Measurements from ENCODE around the gene RUNDC1.

DNA sequence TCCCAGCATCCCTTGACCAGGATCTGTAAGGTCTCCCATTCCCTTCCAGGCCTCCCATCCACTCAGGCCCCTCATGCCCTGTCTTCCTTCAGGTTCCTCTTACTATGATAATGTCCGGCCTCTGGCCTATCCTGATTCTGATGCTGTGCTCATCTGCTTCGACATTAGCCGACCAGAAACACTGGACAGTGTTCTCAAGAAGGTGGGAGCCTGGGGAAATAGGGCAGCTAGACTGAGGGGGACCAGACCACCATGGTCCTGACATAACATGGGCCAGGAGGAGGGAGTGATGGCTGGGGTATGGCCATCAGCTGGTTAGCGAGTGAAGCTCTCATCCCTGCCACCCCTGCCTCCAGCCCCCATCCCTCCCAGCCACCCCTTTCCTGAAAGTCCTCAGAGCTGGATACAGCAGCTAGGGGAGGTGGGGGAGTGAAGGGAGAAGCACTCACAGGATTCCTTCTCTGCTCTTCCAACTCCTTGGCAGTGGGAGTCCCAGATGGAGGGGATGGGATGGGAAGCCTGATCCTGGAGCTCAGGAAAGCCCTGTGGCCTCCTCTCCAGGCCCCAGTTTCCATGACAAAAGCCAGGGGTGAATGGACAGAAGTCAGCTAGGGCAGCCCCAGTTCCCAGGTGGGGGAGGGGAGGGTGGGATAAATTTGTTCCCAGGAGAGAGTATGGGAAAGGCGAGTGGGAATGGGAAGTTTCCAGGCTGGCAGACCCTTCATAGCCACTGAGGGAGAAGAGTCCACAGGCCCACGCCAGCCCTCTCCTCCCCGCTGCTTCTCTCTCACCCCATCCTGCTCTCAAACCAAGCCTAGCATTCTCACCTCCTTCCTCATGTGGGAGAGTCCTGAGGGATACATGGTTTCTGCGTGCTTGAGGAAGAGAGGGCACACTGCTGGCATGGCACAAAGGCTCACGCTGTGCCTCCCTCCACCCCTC lies 47.0 kb downstream of the RUNDC1 start:
- TF ChIP-seq, protein P1, sequence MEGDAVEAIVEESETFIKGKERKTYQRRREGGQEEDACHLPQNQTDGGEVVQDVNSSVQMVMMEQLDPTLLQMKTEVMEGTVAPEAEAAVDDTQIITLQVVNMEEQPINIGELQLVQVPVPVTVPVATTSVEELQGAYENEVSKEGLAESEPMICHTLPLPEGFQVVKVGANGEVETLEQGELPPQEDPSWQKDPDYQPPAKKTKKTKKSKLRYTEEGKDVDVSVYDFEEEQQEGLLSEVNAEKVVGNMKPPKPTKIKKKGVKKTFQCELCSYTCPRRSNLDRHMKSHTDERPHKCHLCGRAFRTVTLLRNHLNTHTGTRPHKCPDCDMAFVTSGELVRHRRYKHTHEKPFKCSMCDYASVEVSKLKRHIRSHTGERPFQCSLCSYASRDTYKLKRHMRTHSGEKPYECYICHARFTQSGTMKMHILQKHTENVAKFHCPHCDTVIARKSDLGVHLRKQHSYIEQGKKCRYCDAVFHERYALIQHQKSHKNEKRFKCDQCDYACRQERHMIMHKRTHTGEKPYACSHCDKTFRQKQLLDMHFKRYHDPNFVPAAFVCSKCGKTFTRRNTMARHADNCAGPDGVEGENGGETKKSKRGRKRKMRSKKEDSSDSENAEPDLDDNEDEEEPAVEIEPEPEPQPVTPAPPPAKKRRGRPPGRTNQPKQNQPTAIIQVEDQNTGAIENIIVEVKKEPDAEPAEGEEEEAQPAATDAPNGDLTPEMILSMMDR (conservative IDR thresholded peaks at IDR 0.05; ENCODE audit: low read length) = no peak
- no peak for TF ChIP-seq EZH2phosphoT487 (IDR thresholded peaks at IDR 0.05; ENCODE audit: borderline replicate concordance, low read depth, low read length)

Data from OCI-LY7 (cell line).